ENCODE data around the gene RMC1.
"Not testable (repeated sequence)": the region's sequence is repeated elsewhere in the genome, so short reads cannot be mapped to it uniquely, and the experiment has no call there.

The RMC1 gene

DNA sequence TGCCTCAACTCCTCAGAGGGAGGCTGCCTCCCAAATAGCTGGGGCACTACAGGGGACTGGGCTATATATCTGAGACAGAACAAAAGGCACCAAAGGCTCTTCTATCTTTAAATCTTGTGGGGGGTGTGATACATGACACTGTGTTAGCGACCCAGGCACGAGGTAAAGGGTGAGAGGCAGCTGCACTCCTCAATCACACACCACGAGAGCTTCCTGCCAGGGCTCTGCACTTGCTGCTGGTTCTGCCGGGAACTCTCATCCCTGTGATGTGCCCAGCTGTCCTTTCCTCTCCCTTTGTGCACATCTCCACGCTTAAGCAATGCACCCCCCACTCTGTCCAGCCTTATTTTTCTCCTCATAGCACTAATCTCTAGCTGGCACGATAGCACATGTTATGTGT is 50.6 kb downstream of the RMC1 start:
- Histone ChIP-seq H3K4me3 (ENCODE audit: low read length) (no peak overlapping the region), H3K4me1 (ENCODE audit: low read length) (no peaks in the 10 kb centered on the region), H3K36me3 (replicated peaks; ENCODE audit: insufficient read depth, low read length) (no peaks in the 10 kb centered on the region), H3K4me2 (ENCODE audit: low read depth, low read length) (no peak overlapping the region), H3K79me2 (ENCODE audit: low read length) (no peaks in the 10 kb centered on the region), H2AFZ (ENCODE audit: low read length) (no peak overlapping the region), H3F3A (ENCODE audit: insufficient read depth, low read length) (no peaks in the 10 kb centered on the region), H3K27me3 (replicated peaks; ENCODE audit: insufficient read depth, low read length) (no peaks in the 10 kb centered on the region), H3K9ac (ENCODE audit: low read length) (no peak overlapping the region), H3K9me3 (replicated peaks; ENCODE audit: insufficient read depth, low read length) (no peaks in the 10 kb centered on the region), H3K9me2 (replicated peaks; ENCODE audit: insufficient read depth, low read length) (no peaks in the 10 kb centered on the region), H4K20me1 (ENCODE audit: insufficient read depth, low read length) (no peaks in the 10 kb centered on the region), H3K27ac (ENCODE audit: low read length) (no peak overlapping the region)
- DNase-seq, result no peak
- TF ChIP-seq, protein P1, sequence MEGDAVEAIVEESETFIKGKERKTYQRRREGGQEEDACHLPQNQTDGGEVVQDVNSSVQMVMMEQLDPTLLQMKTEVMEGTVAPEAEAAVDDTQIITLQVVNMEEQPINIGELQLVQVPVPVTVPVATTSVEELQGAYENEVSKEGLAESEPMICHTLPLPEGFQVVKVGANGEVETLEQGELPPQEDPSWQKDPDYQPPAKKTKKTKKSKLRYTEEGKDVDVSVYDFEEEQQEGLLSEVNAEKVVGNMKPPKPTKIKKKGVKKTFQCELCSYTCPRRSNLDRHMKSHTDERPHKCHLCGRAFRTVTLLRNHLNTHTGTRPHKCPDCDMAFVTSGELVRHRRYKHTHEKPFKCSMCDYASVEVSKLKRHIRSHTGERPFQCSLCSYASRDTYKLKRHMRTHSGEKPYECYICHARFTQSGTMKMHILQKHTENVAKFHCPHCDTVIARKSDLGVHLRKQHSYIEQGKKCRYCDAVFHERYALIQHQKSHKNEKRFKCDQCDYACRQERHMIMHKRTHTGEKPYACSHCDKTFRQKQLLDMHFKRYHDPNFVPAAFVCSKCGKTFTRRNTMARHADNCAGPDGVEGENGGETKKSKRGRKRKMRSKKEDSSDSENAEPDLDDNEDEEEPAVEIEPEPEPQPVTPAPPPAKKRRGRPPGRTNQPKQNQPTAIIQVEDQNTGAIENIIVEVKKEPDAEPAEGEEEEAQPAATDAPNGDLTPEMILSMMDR (IDR thresholded peaks at IDR 0.05; ENCODE audit: low read length), result no peak

DNA sequence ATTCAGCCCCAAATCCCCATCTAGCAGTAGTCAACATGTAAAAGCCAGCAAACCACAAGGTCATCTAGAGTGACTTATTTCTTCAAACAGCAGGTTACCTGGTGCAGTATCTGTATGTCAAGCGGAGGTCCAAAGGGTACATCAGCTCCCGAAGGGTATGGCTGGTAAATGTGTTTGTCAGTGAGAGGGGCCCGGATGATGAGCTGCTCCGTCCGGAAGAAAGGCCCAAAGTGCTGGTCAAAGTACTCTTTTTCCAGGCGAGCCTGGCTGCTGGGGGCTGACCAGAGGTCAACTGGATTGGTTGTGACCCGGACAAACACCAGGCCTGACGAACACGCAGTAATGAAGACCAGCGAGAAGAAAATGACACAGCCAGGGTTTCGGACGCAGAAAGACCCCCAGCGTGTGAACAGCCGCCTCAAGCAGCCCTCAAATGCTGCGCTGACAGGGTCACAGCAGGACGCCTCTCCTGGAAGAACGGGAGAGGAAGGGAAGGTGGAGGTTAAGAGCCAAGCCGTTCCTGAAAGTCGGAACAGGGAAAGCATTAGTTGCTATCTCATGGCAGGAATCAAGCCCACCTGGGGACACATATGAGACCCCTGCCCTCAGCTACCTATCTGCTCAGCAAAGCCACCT is 53.0 kb downstream of the RMC1 start:
- no peak for DNase-seq
- no peak overlapping the region for H3K4me3 ChIP-seq (ENCODE audit: low read length)
- no peaks in the 10 kb centered on the region for H3K9me3 ChIP-seq (replicated peaks; ENCODE audit: insufficient read depth, low read length)
- no peaks in the 10 kb centered on the region for H3K4me1 ChIP-seq (ENCODE audit: low read length)
- H3K4me2 ChIP-seq (ENCODE audit: low read depth, low read length), result no peak overlapping the region
- H3K9me2 ChIP-seq (replicated peaks; ENCODE audit: insufficient read depth, low read length), result no peaks in the 10 kb centered on the region
- H4K20me1 ChIP-seq (ENCODE audit: insufficient read depth, low read length), result no peaks in the 10 kb centered on the region
- H3F3A ChIP-seq (ENCODE audit: insufficient read depth, low read length), result no peaks in the 10 kb centered on the region
- no peak overlapping the region for H3K27ac ChIP-seq (ENCODE audit: low read length)
- no peak overlapping the region for H3K9ac ChIP-seq (ENCODE audit: low read length)
- no peaks in the 10 kb centered on the region for H3K36me3 ChIP-seq (replicated peaks; ENCODE audit: insufficient read depth, low read length)
- no peaks in the 10 kb centered on the region for H3K27me3 ChIP-seq (replicated peaks; ENCODE audit: insufficient read depth, low read length)
- no peaks in the 10 kb centered on the region for H3K79me2 ChIP-seq (ENCODE audit: low read length)
- no peak overlapping the region for H2AFZ ChIP-seq (ENCODE audit: low read length)
- TF ChIP-seq, protein P1 (IDR thresholded peaks at IDR 0.05; ENCODE audit: low read length), result no peak
- TF ChIP-seq EZH2 (optimal IDR thresholded peaks at IDR 0.05; ENCODE audit: low read depth, low read length), result no peak
- TF ChIP-seq EZH2phosphoT487 (IDR thresholded peaks at IDR 0.05; ENCODE audit: low read length), result no peak

DNA sequence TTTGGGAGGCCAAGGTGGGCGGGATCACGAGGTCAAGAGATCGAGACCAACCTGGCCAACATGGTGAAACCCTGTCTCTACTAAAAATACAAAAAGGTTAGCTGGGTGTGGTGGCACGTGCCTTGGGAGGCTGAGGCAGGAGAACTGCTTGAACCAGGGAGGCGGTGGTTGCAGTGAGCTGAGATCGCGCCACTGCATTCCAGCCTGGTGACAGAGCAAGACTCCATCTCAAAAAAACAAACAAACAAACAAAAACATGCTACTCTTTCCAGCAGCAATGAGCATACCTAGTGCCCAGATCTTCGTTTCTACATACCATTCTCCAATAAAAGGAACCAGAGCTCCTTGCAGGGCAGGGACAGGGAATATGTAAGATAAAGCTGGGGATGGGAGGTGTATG is 54.2 kb downstream of the RMC1 start:
- not testable (repeated sequence) for H3K9ac ChIP-seq (ENCODE audit: low read length); H3K9me2 ChIP-seq (replicated peaks; ENCODE audit: insufficient read depth, low read length); H3K79me2 ChIP-seq (ENCODE audit: low read length); H3F3A ChIP-seq (ENCODE audit: insufficient read depth, low read length); H3K9me3 ChIP-seq (replicated peaks; ENCODE audit: insufficient read depth, low read length); DNase-seq; H3K4me1 ChIP-seq (ENCODE audit: low read length); H3K4me2 ChIP-seq (ENCODE audit: low read depth, low read length); H3K4me3 ChIP-seq (ENCODE audit: low read length); H2AFZ ChIP-seq (ENCODE audit: low read length); H4K20me1 ChIP-seq (ENCODE audit: insufficient read depth, low read length); H3K27me3 ChIP-seq (replicated peaks; ENCODE audit: insufficient read depth, low read length); H3K36me3 ChIP-seq (replicated peaks; ENCODE audit: insufficient read depth, low read length); H3K27ac ChIP-seq (ENCODE audit: low read length)

DNA sequence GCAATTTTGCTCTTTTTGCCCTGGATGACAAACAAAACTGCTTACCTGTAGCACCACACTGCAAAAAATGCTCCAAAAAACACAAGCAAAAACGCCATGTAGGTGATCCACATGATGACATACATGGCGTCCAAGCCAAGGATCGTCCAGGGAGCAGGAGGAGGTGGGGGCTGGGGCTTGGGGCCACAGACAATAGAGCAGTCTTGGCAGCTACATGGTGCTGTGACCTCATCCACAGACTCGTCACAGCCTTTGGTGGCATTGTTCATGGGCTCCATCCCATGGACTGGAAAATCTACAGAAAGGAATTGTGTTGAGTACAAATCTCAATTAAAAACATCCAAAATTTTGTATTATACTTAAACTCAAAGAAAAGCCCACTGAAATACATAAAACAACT is 56.9 kb downstream of the RMC1 start:
- no peak for DNase-seq
- Histone ChIP-seq H3F3A (ENCODE audit: insufficient read depth, low read length) (no peaks in the 10 kb centered on the region), H3K36me3 (replicated peaks; ENCODE audit: insufficient read depth, low read length) (no peaks in the 10 kb centered on the region), H3K4me3 (ENCODE audit: low read length) (no peak overlapping the region), H3K9me3 (replicated peaks; ENCODE audit: insufficient read depth, low read length) (no peaks in the 10 kb centered on the region), H4K20me1 (ENCODE audit: insufficient read depth, low read length) (no peaks in the 10 kb centered on the region), H3K9me2 (replicated peaks; ENCODE audit: insufficient read depth, low read length) (no peaks in the 10 kb centered on the region), H3K27me3 (replicated peaks; ENCODE audit: insufficient read depth, low read length) (no peaks in the 10 kb centered on the region), H3K9ac (ENCODE audit: low read length) (no peak overlapping the region), H3K27ac (ENCODE audit: low read length) (no peak overlapping the region), H3K4me2 (ENCODE audit: low read depth, low read length) (no peak overlapping the region), H2AFZ (ENCODE audit: low read length) (no peak overlapping the region), H3K4me1 (ENCODE audit: low read length) (no peaks in the 10 kb centered on the region), H3K79me2 (ENCODE audit: low read length) (no peaks in the 10 kb centered on the region)
- TF ChIP-seq EZH2phosphoT487 (IDR thresholded peaks at IDR 0.05; ENCODE audit: low read length) (no peak), EZH2 (optimal IDR thresholded peaks at IDR 0.05; ENCODE audit: low read depth, low read length) (no peak)
- TF ChIP-seq, protein P1 (IDR thresholded peaks at IDR 0.05; ENCODE audit: low read length), result no peak

All from MM.1S (cell line).